Heart left ventricle (tissue), 16 donors: ENCODE results near the gene MTCH1. TPM values are rescaled to one million over a fixed set of nuclear protein-coding genes. Genes with fewer than 3 reads are reported as not detected.

Experiments
- ATAC-seq, 4 donors: fragments of 200-7000 bp; cut with Tn5 transposase; one replicate each; pipeline ENCODE4 v1.9.1; 2020 to 2022; ENCODE audit warnings: moderate library complexity in 4 of 4, mild to moderate bottlenecking in 3 of 4, moderate number of reproducible peaks in 1 of 4
- DNase-seq, 5 donors: peaks; one replicate each; pipeline ENCODE4 v3.0.0-alpha.2; 2020
- H3K27ac ChIP-seq, 12 donors: fragments of 200-600 bp; sonication (generic) in 4 of 12; one replicate each; pipeline versions ENCODE4 v1.5.0 to v1.8.0; 2016 to 2022; ENCODE audit warnings: mild to moderate bottlenecking in 2 of 12
- H3K27me3 ChIP-seq, 9 donors: fragments of 200-600 bp; sonication (generic) in 2 of 9; one replicate each; pipeline versions ENCODE4 v1.5.1 to v1.8.0; 2016 to 2022; ENCODE audit warnings: mild to moderate bottlenecking in 3 of 9
- H3K36me3 ChIP-seq, 9 donors: fragments of 200-600 bp; sonication (generic) in 2 of 9; one replicate each; pipeline versions ENCODE4 v1.5.0 to v1.8.0; 2018 to 2022; ENCODE audit warnings: mild to moderate bottlenecking in 2 of 9
- H3K4me1 ChIP-seq, 12 donors: fragments of 200-600 bp; sonication (generic) in 4 of 12; one replicate each; pipeline versions ENCODE4 v1.5.0 to v1.8.0; 2016 to 2022; ENCODE audit warnings: mild to moderate bottlenecking in 3 of 12
- H3K4me3 ChIP-seq, 12 donors: fragments of 200-600 bp; sonication (generic) in 4 of 12; one replicate each; pipeline versions ENCODE4 v1.5.0 to v1.8.0; 2017 to 2022; ENCODE audit warnings: mild to moderate bottlenecking in 9 of 12, moderate library complexity in 4 of 12
- H3K9me3 ChIP-seq, 12 donors: fragments of 200-600 bp; sonication (generic) in 4 of 12; one replicate each; pipeline versions ENCODE4 v1.5.0 to v1.8.0; 2016 to 2022; ENCODE audit warnings: mild to moderate bottlenecking in 1 of 12
- CTCF ChIP-seq, 12 donors: fragments of 200-600 bp; sonication (generic) in 4 of 12; IDR thresholded peaks; one replicate each; pipeline versions ENCODE4 v1.5.0 to v1.8.0; 2018 to 2022; ENCODE audit warnings: antibody characterized with exemption in 12 of 12, mild to moderate bottlenecking in 5 of 12
- POLR2A ChIP-seq, 2 donors: fragments of 450-650 bp; IDR thresholded peaks; one replicate each; pipeline ENCODE4 v1.6.1; 2017; ENCODE audit warnings: antibody characterized with exemption in 2 of 2, mild to moderate bottlenecking in 2 of 2, moderate library complexity in 2 of 2
- WGBS, 4 donors: extraction: QIAGEN DNeasy Blood & Tissue Kit in 2 of 4; methylation state at CpG; one replicate each; pipeline versions ENCODE4 v1.1.5 to v1.1.7; 2013 to 2018; 5-methylcytosine and 5-hydroxymethylcytosine counted together
- intact Hi-C, 10 donors: fragments of 100-400 bp; cut with DNase I; formaldehyde crosslinking; loops; one replicate each; pipeline versions ENCODE4 v1.11.1 to v1.14.2; 2022
- polyA plus RNA-seq, 2 donors: library from polyadenylated mRNA; stranded (reverse); fragments of 200-250 nt; gene quantifications; one replicate each; pipeline ENCODE4 v1.2.3, GENCODE V29; 2013
- total RNA-seq, 9 donors: library from RNA; depleted of rRNA in 2 of 9; stranded (reverse); fragments of >200 nt in 2 of 9; fragmentation: NEBNext Ultra II Directional in 3 of 9; extraction: Animal tissue kit (Norgen Biotek cat#: 25700) in 3 of 9; gene quantifications; one replicate each; pipeline versions ENCODE4 v1.1.0 to v1.2.4, GENCODE V29; 2016 to 2023
- donor health status: ischemic (EF 13 %, LVEDD 7.1; RV severe dilation, severe dysfunction).
- donor health status: healthy with polysubstance abuse.
- donor health status: DM: no; HTN: yes; CAD: no.
- donor health status: DM: no; HTN: no; CAD: no.
- donor health status: ischemic (EF 25% LVEDD 6.9; RV normal size, moderate dysfunction).
- donor health status: ischemic (EF 25% LVEDD 5.7; RV mildly dilated, moderate dysfunction).
- donor health status: healthy.
- donor health status: DM: yes; HTN: yes; CAD: no.
- donor health status: ischemic (EF 35%, LVEDD 5.7; RV mildly dilated, moderate dysfunction).
- donor health status: nonischemic (EF 11% LVEDD 7.7; RV severe dilation, severe dysfunction).
- donor health status: DM: yes; HTN: yes; CAD: no.
- donor health status: PGD.
- donor health status: ischemic (EF 29% LVEDD 5.4; RV normal size, mild dysfunction).
- donor health status: nonischemic (EF 23%, LVEDD 6.1; RV moderate dilation, normal function).

Gene MTCH1
- total and polyA plus RNA-seq, 11 donors, result 104 to 367 (median 193) TPM

DNA sequence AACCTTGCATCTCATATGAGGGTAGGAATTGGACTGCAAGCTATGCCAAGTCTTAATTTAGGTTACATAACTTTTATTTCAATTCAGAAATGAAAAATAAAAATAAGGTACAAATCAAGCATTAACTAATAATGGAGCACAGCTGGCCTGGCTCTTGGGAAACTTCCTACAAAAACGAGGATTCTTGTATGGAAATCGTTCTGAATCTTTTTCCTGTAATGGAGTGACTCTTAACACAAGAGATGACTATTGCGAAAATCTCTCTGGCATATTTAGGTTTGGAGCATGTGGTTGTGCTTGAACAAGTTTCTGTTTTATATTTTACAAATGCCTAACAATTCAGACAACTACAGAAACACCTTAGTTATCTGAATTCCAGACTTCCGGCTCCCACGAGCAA is 65.5 kb downstream of the MTCH1 start:
- intact Hi-C loops, result no loop called here
- Histone ChIP-seq H3K36me3 (peaks cover 0 to 97% (median 88%) of the 10 kb centered on the region in 9 donors), H3K27ac (peak overlapping the region in 9 of 12 donors; percentile 5 to 80 (median 43)), H3K27me3 (no peaks in the 10 kb centered on the region), H3K9me3 (no peaks in the 10 kb centered on the region), H3K4me1 (peaks cover 0 to 42% (median 25%) of the 10 kb centered on the region in 12 donors), H3K4me3 (no peak overlapping the region)
- peak in 1 of 4 donors; percentile 9 for ATAC-seq
- TF ChIP-seq CTCF (IDR thresholded peaks at IDR 0.05) (no peak), POLR2A (IDR thresholded peaks at IDR 0.05) (no peak)
- no peak for DNase-seq
- 72 to 80% (median 76%) methylated on average over 5 of the region's 5 CpGs for WGBS, 4 donors

GRCh38 chr6:36920049-36920448 is 65.9 kb downstream of the MTCH1 start:
- WGBS, 4 donors, result 88 to 91% (median 91%) methylated on average over 4 of the region's 4 CpGs
- H3K4me3 ChIP-seq, result no peak overlapping the region
- DNase-seq (no peak), ATAC-seq (no peak)
- no peaks in the 10 kb centered on the region for H3K9me3 ChIP-seq
- peaks cover 0 to 43% (median 25%) of the 10 kb centered on the region in 12 donors for H3K4me1 ChIP-seq
- TF ChIP-seq POLR2A (IDR thresholded peaks at IDR 0.05) (no peak), CTCF (IDR thresholded peaks at IDR 0.05) (no peak)
- H3K36me3 ChIP-seq, result peaks cover 0 to 99% (median 88%) of the 10 kb centered on the region in 9 donors
- intact Hi-C loops, result no loop called here
- H3K27ac ChIP-seq, result peak overlapping the region in 9 of 12 donors; percentile 11 to 80 (median 32)
- H3K27me3 ChIP-seq, result no peaks in the 10 kb centered on the region

Other genes starting within 250 kb of the MTCH1 start
- gene CPNE5, start 146.8 kb downstream of the MTCH1 start, total RNA-seq, result 100 to 1,000 TPM in 1 of 9 donors, 10 to 100 TPM in 7, 1 to 10 TPM in 1; 5.2 to 111 (median 28.4) TPM
- 10 to 100 TPM in 1 of 2 donors, 1 to 10 TPM in 1; 4.0 to 12.1 TPM for gene CPNE5, start 146.8 kb downstream of the MTCH1 start, polyA plus RNA-seq
- 10 to 100 TPM; 30.9 to 61.6 (median 42.6) TPM for gene PPIL1, start 111.4 kb downstream of the MTCH1 start, total RNA-seq
- 10 to 100 TPM; 42.6 to 69.3 TPM for gene PPIL1, start 111.4 kb downstream of the MTCH1 start, polyA plus RNA-seq
- 10 to 100 TPM; 54.2 to 86.2 (median 75.5) TPM for gene C6orf89, start 100.2 kb downstream of the MTCH1 start, total RNA-seq
- 10 to 100 TPM; 34.0 to 55.9 TPM for gene C6orf89, start 100.2 kb downstream of the MTCH1 start, polyA plus RNA-seq
- 10 to 100 TPM in 7 of 9 donors, 1 to 10 TPM in 2; 7.5 to 36.2 (median 12.1) TPM for gene PI16, start 31.5 kb downstream of the MTCH1 start, total RNA-seq
- gene PI16, start 31.5 kb downstream of the MTCH1 start, polyA plus RNA-seq, result 10 to 100 TPM in 1 of 2 donors, 1 to 10 TPM in 1; 5.7 to 23.5 TPM
- gene FGD2, start 19.5 kb upstream of the MTCH1 start, total RNA-seq, result 10 to 100 TPM in 2 of 9 donors, 1 to 10 TPM in 7; 1.4 to 45.8 (median 4.9) TPM
- 1 to 10 TPM; 4.1 to 6.9 TPM for gene FGD2, start 19.5 kb upstream of the MTCH1 start, polyA plus RNA-seq
- 10 to 100 TPM in 6 of 9 donors, 1 to 10 TPM in 3; 7.0 to 81.8 (median 16.0) TPM for gene PIM1, start 184.0 kb upstream of the MTCH1 start, total RNA-seq
- gene PIM1, start 184.0 kb upstream of the MTCH1 start, polyA plus RNA-seq, result 10 to 100 TPM in 1 of 2 donors, 1 to 10 TPM in 1; 8.2 to 23.1 TPM